ENCODE data around the gene DGKK. TPM values are rescaled to one million over a fixed set of nuclear protein-coding genes. Genes with fewer than 3 reads are reported as not detected.

Gene DGKK
- polyA plus RNA-seq, 1 donor (not counting 4 experiments of a cell fraction or from before 2014, with no cell fraction given) = not detected

DNA sequence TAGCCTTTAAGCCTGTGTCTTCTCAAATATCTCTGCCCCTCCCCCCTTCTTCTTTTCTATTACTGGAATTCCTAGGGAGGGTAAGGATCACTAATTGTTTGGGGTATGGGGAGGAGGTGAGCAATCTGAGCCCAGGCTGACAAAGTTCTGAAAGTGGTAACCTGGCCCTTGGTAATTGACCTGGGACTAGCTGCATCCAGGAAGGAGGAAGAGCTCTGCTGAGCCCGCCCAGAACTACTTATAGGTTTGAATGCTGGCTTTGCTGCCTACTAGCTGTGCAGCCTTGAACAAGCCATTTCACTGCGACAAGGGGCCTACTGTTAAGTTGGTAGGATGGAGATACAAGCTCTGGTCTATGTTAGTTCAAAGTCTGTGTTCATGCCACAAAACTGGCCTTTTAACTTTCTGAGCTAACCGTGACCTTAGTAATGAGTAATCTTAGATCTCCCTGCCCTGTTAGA lies 37.8 kb downstream of the DGKK start:
- H4K20me1 ChIP-seq (ENCODE audit: control insufficient read depth, extremely low read depth, insufficient read depth, low read length) = no peaks in the 10 kb centered on the region
- dilution Hi-C loops (cut with MboI; ENCODE audit: extremely low pct_ligation_motif_present, low sequenced_read_pairs) = no loop called here
- H3K9me3 ChIP-seq (ENCODE audit: control insufficient read depth, low read depth, low read length) = no peaks in the 10 kb centered on the region
- H2AFZ ChIP-seq (ENCODE audit: control insufficient read depth, low read length) = no peak overlapping the region
- no peak overlapping the region for H3K9ac ChIP-seq (ENCODE audit: control insufficient read depth, extremely low read depth, insufficient read depth, low read length)
- H3K4me1 ChIP-seq (ENCODE audit: control insufficient read depth, extremely low read depth, insufficient read depth, low read length) = no peaks in the 10 kb centered on the region
- no peak overlapping the region for H3K4me2 ChIP-seq (ENCODE audit: control insufficient read depth, extremely low read depth, insufficient read depth, low read depth, low read length)
- H3K27me3 ChIP-seq (ENCODE audit: control insufficient read depth, extremely low read depth, insufficient read depth, low read length) = no peaks in the 10 kb centered on the region
- H3K36me3 ChIP-seq (ENCODE audit: control insufficient read depth in 2 of 2, extremely low read depth in 1 of 2, insufficient read depth in 2 of 2, low read length in 2 of 2) = no peaks in the 10 kb centered on the region
- H3K9me1 ChIP-seq (ENCODE audit: control insufficient read depth, extremely low read depth, insufficient read depth, low read length) = no peaks in the 10 kb centered on the region
- H3K4me3 ChIP-seq (ENCODE audit: control insufficient read depth in 2 of 3, extremely low read depth in 1 of 3, insufficient read depth in 2 of 3, low read depth in 1 of 3, low read length in 3 of 3) = no peak overlapping the region
- no peak overlapping the region for H3K27ac ChIP-seq (ENCODE audit: control insufficient read depth, insufficient read depth, low read length)
- no peak for FAIRE-seq
- H3K79me2 ChIP-seq (ENCODE audit: control insufficient read depth, insufficient read depth, low read length) = no peaks in the 10 kb centered on the region
- TF ChIP-seq EZH2 (IDR thresholded peaks at IDR 0.05; ENCODE audit: low read length) = no peak
- no peak for DNase-seq (ENCODE audit: low read depth, low spot score)

DNA sequence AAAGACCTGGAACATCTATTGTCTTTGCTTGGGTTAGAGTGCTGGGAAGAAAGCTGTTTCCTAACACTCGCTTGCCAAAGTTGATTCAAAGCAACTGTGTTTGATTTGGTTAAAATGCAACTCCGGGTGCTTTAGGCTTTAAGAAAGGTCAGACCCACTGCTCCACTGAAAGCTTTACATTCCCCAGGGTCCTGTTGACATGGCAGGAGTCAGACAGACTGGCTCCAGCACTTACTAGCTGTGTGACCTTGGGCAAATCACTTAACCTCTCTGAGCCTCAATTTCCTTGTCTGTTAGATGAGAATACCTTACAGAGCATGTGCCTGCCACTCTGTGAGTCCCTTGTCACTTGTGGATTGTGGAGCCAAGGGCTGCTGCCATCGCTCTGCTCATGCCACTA lies 39.0 kb downstream of the DGKK start:
- H3K9me1 ChIP-seq (ENCODE audit: control insufficient read depth, extremely low read depth, insufficient read depth, low read length) = no peaks in the 10 kb centered on the region
- no peaks in the 10 kb centered on the region for H3K36me3 ChIP-seq (ENCODE audit: control insufficient read depth in 2 of 2, extremely low read depth in 1 of 2, insufficient read depth in 2 of 2, low read length in 2 of 2)
- dilution Hi-C loops (cut with MboI; ENCODE audit: extremely low pct_ligation_motif_present, low sequenced_read_pairs) = no loop called here
- no peak overlapping the region for H2AFZ ChIP-seq (ENCODE audit: control insufficient read depth, low read length)
- no peaks in the 10 kb centered on the region for H3K4me1 ChIP-seq (ENCODE audit: control insufficient read depth, extremely low read depth, insufficient read depth, low read length)
- H3K9ac ChIP-seq (ENCODE audit: control insufficient read depth, extremely low read depth, insufficient read depth, low read length) = no peak overlapping the region
- DNase-seq (ENCODE audit: low read depth, low spot score) (no peak), FAIRE-seq (no peak)
- H3K4me2 ChIP-seq (ENCODE audit: control insufficient read depth, extremely low read depth, insufficient read depth, low read depth, low read length) = no peak overlapping the region
- no peaks in the 10 kb centered on the region for H4K20me1 ChIP-seq (ENCODE audit: control insufficient read depth, extremely low read depth, insufficient read depth, low read length)
- no peaks in the 10 kb centered on the region for H3K9me3 ChIP-seq (ENCODE audit: control insufficient read depth, low read depth, low read length)
- no peaks in the 10 kb centered on the region for H3K27me3 ChIP-seq (ENCODE audit: control insufficient read depth, extremely low read depth, insufficient read depth, low read length)
- no peaks in the 10 kb centered on the region for H3K79me2 ChIP-seq (ENCODE audit: control insufficient read depth, insufficient read depth, low read length)
- TF ChIP-seq EZH2 (IDR thresholded peaks at IDR 0.05; ENCODE audit: low read length) (no peak), CTCF (optimal IDR thresholded peaks at IDR 0.05 in 1 of 3, IDR thresholded peaks at IDR 0.05 in 1 of 3, conservative IDR thresholded peaks at IDR 0.05 in 1 of 3; ENCODE audit: extremely low read depth in 1 of 3, insufficient read depth in 2 of 3, low read length in 3 of 3) (no peak)
- no peak overlapping the region for H3K4me3 ChIP-seq (ENCODE audit: control insufficient read depth in 2 of 3, extremely low read depth in 1 of 3, insufficient read depth in 2 of 3, low read depth in 1 of 3, low read length in 3 of 3)
- no peak overlapping the region for H3K27ac ChIP-seq (ENCODE audit: control insufficient read depth, insufficient read depth, low read length)

- H4K20me1 ChIP-seq (ENCODE audit: control insufficient read depth, extremely low read depth, insufficient read depth, low read length) = no peaks in the 10 kb centered on the region
- no peak for TF ChIP-seq CTCF (optimal IDR thresholded peaks at IDR 0.05 in 1 of 3, IDR thresholded peaks at IDR 0.05 in 1 of 3, conservative IDR thresholded peaks at IDR 0.05 in 1 of 3; ENCODE audit: extremely low read depth in 1 of 3, insufficient read depth in 2 of 3, low read length in 3 of 3)
- no peak for TF ChIP-seq EZH2 (IDR thresholded peaks at IDR 0.05; ENCODE audit: low read length)
- dilution Hi-C loops (cut with MboI; ENCODE audit: extremely low pct_ligation_motif_present, low sequenced_read_pairs) = no loop called here
- no peak overlapping the region for H3K4me2 ChIP-seq (ENCODE audit: control insufficient read depth, extremely low read depth, insufficient read depth, low read depth, low read length)
- H3K9ac ChIP-seq (ENCODE audit: control insufficient read depth, extremely low read depth, insufficient read depth, low read length) = no peak overlapping the region
- no peaks in the 10 kb centered on the region for H3K27me3 ChIP-seq (ENCODE audit: control insufficient read depth, extremely low read depth, insufficient read depth, low read length)
- H3K27ac ChIP-seq (ENCODE audit: control insufficient read depth, insufficient read depth, low read length) = no peak overlapping the region
- no peaks in the 10 kb centered on the region for H3K4me1 ChIP-seq (ENCODE audit: control insufficient read depth, extremely low read depth, insufficient read depth, low read length)
- FAIRE-seq (no peak), DNase-seq (ENCODE audit: low read depth, low spot score) (no peak)
- H3K36me3 ChIP-seq (ENCODE audit: control insufficient read depth in 2 of 2, extremely low read depth in 1 of 2, insufficient read depth in 2 of 2, low read length in 2 of 2) = no peaks in the 10 kb centered on the region
- H3K4me3 ChIP-seq (ENCODE audit: control insufficient read depth in 2 of 3, extremely low read depth in 1 of 3, insufficient read depth in 2 of 3, low read depth in 1 of 3, low read length in 3 of 3) = no peak overlapping the region
- H2AFZ ChIP-seq (ENCODE audit: control insufficient read depth, low read length) = no peak overlapping the region
- H3K9me3 ChIP-seq (ENCODE audit: control insufficient read depth, low read depth, low read length) = no peaks in the 10 kb centered on the region
- no peaks in the 10 kb centered on the region for H3K79me2 ChIP-seq (ENCODE audit: control insufficient read depth, insufficient read depth, low read length)
- H3K9me1 ChIP-seq (ENCODE audit: control insufficient read depth, extremely low read depth, insufficient read depth, low read length) = no peaks in the 10 kb centered on the region
Measured at GRCh38 chrX:50430917-50431575, 39.6 kb downstream of the DGKK start.
